ENCODE measurements around the gene PPWD1. TPM values are rescaled to one million over a fixed set of nuclear protein-coding genes. Genes with fewer than 3 reads are reported as not detected.
"Not testable (repeated sequence)": the region's sequence is repeated elsewhere in the genome, so short reads cannot be mapped to it uniquely, and the experiment has no call there.

Gene PPWD1
- total RNA-seq (2014; rRNA removed; shearing (Covaris generic)): 21.5 and 29.0 TPM in 2 replicates

DNA sequence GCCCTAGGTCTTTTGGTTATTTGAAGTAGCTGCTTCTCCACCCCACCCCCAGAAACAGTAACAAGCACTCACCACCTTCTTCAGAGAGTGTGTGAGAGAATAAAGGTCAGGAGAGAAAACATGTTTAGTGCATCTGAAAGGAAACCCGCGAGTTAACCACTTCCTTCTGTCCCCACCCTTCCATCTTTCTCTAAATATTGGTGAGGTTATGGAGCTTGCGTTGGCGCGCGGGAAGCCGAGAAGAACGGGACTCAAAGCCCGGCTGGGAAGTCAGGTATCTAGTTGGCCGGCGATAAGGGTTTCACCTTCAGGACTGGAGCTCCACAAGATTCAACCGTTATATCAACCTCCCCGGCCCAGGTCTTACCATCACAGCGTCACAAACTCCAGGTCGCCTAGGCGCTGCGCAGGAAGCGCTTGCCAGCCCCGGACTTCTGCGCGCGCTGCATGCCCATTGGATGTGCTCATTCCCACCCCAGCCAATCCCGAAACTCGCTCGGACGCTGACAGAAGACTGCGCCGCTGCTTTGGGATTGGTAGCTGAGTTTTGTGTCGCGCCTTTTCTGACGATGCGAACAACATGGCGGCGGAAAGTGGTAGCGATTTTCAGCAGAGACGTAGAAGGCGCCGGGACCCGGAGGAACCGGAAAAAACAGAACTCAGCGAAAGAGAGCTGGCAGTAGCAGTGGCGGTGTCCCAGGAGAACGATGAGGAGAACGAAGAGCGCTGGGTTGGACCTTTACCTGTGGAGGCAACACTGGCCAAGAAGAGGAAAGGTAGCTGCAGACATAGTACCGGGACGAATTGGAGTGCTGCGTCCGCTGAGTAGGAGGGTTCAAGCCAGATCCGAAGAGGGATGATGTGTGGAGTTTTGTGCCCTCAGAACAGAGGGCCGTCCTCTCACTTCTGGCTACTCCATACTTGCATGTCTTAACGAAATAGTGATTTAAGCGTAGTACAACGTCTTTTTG lies at the start of gene PPWD1, which contains the start of gene CENPK:
Gene PPWD1, plus strand, starts transcription at position 566 of the 971 bp plus-strand sequence. Its CDS starts 15 bp downstream, at position 581.
Gene CENPK, minus strand, starts transcription at position 438 of the 971 bp plus-strand sequence. CDS start 8,261 bp downstream, outside the sequence.
- DNase-seq (ENCODE audit: low read depth): peak; percentile 97

DNA sequence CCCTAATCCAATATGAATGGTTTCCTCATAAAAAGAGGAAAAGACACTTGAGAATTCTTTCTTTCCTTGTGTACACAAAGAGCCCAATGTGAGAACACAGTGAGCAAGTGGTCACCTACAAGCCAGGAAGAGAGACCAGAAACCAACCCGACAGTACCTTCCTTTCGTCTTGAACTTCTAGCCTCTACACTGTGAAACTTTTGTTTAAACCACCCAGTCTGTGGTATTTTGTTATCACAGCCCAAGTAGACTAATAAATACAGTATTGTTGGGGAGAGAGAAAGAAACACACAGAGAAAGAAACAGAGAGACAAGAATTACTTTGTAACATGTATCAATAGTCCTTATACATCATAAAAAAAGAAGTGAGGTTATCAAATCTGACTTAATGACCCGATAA lies 37.4 kb upstream of the PPWD1 start:
- DNase-seq (ENCODE audit: low read depth): no peak

DNA sequence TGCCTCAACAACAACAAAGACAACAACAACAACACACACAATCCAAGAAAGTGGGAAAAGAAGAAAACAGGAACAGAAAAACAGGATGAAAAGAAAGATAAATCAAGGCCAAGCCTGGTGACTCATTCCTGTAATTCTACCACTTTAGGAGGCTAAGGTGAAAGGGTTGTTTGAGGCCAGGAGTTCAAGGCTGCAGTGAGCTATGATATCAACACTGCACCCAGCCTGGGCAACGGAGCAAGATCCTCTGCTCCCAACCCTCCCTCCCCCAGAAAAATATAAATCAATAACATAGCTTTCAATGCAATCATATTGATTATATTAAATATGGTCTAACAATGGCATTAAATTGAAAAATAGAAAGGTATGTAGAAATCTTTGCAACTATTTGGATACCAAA lies 32.2 kb upstream of the PPWD1 start:
- DNase-seq (ENCODE audit: low read depth): no peak

DNA sequence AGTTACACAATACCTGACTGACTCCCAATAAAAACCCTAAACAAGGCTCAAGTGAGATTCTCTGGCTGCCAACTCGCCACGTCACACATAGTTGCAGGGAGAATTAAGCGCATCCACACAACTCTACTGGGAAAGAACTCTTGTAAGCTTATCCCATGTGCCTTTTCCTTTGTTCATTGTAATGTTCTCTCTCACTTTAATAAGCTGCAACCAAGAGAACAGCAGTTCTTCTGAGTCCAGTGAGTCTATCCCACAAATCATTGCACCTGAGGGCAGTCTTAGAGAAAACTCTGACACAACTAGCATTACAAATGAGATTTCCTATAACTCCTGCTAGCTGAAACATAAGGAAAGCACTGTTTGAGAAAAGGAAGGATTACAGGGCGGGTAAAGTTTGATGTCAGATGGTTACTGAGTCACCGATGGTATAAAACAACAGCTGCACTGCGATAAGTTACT lies 27.5 kb upstream of the PPWD1 start:
- no peak for DNase-seq (ENCODE audit: low read depth)

DNA sequence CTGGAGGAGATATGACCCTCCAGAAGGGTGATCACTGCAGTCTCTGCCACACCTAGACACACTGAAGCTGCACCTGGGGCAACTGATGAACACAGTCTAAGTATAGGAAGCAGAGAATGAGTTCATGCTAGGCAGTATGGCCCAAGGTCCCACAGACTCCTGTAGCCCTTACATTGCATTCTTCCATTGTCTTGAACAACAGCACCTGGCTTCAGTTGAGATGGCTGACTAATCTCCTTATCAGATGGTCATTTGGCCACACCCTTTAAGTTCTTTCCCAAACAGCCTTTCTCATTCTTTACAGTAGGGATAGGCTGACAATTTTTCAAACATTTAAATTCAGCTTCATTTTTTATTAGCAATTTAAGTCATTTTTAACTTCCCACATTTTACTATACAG lies 23.3 kb upstream of the PPWD1 start:
- peak; percentile 20 for DNase-seq (ENCODE audit: low read depth)

DNA sequence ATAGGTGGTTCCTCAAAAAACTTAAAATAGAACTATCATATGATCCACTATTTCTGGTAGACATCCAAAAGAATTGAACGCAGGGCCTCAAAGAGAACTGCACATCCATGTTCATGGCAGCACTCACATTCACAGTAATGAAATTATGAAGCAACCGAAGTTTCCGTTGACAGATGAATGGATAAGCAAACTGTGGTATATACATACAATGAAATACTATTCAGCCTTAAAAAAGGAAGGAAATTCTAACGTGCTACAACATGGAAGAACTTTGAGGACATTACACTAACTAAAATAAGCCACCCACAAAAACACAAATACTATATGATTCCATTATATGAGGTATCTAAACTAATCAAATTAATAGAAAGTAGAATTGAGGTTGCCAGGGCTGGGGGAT lies 18.6 kb upstream of the PPWD1 start:
- no peak for DNase-seq (ENCODE audit: low read depth)

DNA sequence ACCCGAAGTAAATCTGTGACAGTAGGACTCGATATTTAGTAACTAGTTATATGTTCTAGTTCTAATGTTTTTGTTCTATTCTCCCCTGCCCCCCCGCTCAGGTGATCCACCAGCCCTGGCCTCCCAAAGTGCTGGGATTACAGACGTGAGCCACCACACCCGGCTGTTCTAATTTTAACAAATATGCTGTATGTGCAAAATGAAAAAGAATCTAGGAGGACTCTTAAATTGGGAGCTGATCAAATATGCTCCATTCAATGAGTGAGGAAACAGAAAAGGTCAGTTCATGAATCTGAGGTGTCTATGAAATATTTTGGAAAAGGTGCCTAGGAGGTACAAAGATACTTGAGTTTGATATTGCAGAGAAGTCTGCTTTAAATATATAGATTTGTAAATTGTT lies 17.0 kb upstream of the PPWD1 start:
- no peak for DNase-seq (ENCODE audit: low read depth)

DNA sequence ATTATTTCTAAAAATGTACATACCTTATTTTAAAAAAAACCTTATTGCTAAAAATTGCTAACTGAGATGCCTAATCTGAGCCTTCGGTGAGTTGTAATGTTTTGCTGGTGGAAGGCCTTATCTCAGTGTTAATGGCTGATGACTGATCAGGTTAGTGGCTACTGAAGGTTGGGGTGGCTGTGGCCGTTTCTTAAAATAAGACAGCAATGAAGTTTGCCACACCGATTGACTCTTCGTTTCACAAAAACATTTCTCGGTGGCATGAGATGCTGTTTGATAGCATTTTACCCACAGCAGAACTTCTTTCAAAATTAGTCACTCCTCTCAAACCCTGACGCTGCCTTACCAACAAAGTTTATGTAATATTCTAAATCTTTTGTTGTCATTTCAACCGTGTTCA lies 14.8 kb upstream of the PPWD1 start:
- DNase-seq (ENCODE audit: low read depth): no peak

DNA sequence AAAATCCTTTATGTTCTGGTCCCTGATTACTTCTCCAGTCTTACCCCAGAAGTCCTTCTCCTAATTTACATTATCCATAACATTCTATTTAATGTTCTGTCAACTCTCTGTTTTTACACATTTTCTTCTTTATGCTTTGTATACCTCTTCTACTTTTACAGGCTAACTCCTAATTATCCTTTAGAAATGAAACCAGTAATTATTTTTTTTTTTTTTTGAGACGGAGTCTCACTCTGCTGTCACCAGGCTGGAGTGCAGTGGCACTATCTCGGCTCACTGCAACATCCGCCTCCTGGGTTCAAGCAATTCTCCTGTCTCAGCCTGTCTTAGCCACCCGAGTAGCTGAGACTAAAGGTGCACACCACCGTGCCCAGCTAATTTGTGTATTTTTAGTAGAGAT lies 9.2 kb upstream of the PPWD1 start:
- no peak for DNase-seq (ENCODE audit: low read depth)

DNA sequence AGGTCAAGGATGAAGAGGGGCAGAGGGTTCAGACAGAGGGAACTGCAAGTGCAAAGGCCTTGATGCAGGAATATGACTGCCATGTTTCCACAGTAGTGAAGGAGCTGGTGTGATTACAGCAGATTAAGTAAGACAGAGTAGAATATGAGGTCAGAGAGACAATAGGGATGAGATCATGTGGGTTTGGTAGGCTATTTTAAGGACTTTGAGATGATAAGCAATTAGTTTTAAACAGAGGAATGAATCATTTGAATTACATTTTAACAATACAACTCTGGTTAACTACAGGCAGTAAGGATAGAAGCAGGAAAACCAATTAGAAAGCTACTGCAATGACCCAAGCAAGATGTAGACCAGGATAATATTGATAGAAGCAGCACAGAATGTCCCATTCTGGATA lies 7.8 kb upstream of the PPWD1 start:
- no peak for DNase-seq (ENCODE audit: low read depth)

DNA sequence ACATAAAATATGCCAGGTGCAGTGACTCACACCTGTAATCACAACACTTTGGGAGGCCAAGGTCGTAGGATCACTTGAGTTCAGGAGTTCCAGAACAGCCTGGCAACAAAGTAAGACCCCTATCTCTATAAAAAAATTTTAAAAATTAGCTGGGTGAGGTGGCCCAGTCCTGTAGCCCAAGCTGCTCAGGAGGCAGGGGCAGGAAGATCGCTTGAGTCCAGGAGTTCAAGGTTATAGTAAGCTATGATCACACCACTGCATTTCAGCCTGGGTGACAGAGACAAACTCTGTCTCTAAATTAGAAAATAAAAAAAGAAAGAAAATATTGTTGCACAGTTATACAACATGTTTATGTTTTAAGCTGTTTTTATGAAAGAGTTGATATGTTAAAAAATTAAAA lies 6.9 kb upstream of the PPWD1 start:
- no peak for DNase-seq (ENCODE audit: low read depth)

DNA sequence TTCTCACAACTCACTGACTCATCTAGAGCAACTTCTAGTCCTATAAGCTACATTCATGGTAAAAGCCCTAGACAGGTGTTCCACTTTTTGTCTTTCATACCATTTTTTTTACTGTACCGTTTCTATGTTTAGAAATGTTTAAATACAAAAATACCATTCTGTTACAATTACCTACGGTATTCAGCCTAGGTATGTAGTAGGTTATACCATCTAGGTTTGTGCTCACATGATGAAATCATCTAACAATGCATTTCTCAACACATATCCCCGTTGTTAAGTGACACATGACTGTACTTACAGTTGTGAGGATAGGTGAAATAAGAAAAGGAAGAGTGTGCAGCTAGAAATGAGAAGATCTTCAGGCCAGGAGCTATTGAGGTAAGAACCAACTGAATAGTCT lies 6.4 kb upstream of the PPWD1 start:
- no peak for DNase-seq (ENCODE audit: low read depth)

DNA sequence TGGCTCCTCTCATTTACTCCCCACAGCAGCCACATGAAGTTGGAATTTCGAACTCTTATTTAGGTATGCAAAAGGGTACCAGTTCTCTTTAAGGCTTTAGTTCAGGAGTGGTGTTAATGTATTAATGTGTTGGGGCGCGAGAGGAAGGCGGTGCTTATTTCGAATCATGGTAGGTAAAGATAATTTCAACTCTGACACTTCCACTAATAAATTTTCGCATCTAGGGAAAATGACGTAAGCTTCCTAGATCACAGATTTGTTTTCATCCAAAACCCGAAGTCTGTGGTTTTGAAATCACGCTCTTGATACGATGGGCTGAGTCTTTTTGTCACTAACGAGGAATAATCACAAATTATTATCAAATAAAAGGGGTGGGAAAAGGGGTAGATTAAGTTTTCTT lies 681 bp downstream of the PPWD1 start:
- DNase-seq (ENCODE audit: low read depth): peak; percentile 6

DNA sequence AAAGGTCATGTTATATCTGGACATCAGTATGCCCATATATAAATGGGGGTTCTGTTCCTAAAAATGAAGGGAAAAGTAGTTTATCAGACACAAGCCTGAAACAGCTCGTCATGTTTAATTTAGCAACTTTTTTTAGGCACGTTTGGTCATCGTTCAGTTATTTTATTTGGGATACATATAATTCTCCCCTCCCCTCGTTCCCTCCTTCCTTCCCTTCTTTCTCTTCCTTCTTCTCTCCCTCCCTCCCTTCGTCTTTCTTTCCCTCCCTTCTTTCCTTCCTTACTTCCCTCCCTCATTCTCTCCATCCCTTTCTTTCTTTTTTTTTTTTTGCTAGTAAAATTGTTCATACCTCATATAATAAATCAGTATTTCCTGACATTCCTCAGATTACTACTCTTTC lies 3.4 kb downstream of the PPWD1 start:
- no peak for DNase-seq (ENCODE audit: low read depth)

DNA sequence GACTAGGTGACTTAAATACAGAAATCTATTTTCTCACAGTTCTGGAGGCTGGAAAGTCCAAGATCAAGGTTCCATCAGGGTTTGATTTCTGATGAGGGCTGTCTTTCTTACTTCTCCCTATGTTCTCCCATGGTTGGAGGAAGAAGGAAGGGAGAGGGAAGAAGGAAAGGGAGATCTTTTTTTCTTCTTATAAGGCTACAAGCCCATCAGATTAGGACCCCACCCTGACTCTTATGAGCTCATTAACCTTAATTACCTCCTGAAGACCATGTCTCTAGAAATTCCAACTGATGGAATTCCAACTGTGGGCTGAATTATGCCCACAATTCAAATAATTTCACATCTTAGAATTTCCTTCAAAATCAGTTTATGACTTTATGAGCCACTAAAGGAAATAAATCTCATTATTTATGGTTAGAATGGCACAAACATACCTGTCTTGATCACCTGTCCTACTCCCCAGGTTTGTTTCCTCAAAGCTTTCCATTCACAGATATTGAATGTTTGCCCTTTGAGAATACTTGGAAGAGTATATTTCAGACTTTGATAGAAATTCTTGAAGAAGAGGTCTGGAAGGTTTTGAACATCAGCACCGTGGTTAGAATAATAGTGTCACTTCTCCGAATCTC lies 7.6 kb downstream of the PPWD1 start:
- no peak for DNase-seq (ENCODE audit: low read depth)

DNA sequence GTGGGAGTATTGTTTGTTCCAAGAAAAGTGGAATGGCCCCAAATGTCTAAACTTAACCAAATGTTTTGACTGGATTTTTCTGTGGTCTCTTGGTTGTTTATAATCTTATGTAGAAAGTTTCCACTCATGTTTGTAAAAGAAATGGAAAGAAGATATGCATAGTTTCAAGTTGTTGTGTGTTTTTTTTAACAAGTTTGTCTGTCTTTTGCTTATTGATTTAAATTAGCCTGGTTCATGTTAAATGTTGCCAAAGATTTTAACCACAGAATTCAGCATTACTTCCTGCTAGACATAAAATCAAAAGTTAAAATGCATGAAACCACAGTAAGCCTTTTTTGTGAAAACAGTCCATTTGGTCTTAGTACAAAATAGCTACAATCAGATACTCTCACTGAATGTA lies 14.0 kb downstream of the PPWD1 start:
- DNase-seq (ENCODE audit: low read depth): peak; percentile 17

DNA sequence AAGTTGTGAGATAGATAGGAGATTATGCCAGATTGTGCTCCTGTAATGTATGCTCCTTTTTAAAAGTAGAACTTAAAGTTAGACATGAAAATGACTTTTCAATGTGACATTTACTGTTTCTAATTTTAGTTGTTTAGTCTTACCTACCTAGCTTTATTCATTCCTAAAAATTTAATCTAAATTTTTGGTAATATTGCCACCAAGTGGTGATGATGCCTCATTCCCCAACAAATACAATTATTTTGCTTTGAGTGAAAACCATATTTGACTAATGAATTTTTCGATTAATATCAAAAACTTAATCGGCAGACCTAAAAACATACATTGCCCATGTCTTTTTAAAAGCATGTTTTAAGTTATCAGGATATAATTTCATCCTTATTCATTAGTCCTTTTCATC lies 25.6 kb downstream of the PPWD1 start:
- DNase-seq (ENCODE audit: low read depth): no peak

DNA sequence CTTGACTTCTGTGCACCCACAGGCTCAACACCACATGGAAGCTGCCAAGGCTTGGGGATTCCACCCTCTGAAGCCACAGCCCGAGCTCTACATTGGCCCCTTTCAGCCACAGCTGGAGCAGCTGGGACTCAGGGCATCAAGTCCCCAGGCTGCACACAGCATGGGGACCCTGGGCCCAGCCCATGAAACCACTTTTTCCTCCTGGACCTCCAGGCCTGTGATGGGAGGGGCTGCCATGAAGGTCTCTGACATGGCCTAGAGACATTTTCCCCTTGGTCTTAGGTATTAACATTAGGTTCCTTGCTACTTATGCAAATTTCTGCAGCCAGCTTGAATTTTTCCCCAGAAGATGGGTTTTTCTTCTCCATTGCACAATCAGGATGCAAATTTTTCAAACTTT lies 38.7 kb downstream of the PPWD1 start:
- not testable (repeated sequence) for DNase-seq (ENCODE audit: low read depth)

DNA sequence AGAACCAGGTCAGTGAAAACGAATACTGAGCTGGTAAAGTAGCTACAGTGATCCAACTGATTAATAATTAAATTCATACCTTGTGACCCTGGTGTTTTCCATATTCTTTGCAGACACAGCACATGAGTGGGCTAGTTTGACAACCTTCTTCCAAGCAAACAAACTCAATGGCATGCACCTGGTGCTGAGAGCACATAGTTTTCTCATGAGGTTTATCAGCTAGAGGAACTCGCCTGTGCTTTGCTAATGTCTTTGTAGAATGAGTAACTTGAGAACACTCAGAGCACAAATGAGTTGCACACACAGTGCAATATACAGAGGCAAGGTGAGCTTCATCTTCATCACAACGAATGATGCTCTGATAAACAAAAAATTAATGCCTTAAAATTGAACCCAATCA lies 48.4 kb downstream of the PPWD1 start:
- no peak for DNase-seq (ENCODE audit: low read depth)

DNA sequence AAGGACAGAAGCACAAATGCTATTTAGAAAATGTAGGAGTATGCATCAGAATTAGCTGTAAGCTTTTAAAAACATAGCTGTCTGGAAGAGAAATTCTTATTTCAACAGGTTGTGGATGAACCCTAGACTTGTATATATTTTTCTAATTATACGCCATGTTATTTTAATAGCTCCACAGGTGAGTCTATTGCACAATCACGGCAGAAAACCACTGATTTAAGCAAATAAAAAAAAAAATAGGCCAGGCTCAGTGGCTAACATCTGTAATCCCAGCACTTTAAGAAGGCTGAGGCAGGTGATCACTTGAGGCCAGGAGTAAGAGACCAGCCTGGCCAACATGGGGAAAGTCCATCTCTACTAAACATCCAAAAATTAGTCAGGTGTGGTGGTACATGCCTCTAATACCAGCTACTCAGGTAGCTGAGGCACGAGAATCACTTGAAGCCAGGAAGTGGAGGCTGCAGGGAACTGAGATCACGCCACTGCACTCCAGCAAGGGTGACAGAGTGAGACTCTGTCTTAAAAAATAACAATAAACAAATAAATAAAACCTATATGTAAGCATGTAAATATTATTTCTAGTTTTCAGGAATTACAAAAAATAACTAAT lies 49.3 kb downstream of the PPWD1 start:
- DNase-seq (ENCODE audit: low read depth): no peak

DNA sequence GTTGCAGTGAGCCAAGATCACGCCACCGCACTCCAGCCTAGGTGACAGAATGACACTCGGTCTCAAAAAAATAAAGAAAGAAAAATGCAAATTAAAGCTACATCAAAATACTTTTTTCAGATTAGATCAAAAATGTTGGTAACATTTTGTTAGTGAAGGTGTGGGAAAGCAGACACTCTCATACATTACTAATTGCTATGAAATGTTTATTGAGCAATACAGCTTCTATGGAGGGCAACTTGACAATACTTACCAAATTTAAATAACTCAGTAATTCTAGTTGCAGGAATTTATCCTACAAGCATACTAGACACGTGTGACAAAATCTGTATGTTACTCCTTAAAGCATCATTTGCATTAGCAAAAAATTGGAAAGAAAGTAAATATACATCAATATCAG lies 56.9 kb downstream of the PPWD1 start:
- DNase-seq (ENCODE audit: low read depth): no peak

DNA sequence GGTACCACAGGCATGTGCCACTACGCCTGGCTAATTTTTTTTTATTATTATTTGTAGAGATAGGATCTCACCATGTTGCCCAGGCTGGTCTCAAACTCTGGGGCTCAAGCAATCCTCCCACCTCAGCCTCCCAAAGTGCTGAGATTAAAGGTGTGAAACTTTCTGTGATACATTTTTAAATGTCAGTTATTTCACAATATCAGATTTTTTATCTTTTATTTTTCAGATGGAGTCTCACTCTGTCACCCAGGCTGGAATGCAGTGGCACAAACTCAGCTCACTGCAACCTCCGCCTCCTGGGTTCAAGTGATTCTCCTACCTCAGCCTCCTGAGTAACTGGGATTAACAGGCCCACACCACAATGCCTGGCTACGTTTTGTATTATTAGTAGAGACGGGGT lies 58.9 kb downstream of the PPWD1 start:
- DNase-seq (ENCODE audit: low read depth): not testable (repeated sequence)

All from M059J (cell line).